SW480 (cell line): ENCODE measurements around the gene ACTR3.
A peak's percentile ranks its signal among the peaks of the same experiment; 100 is the strongest.

Experiments used
- DNase-seq: peaks from one replicate; pipeline ENCODE4 v3.0.0-alpha.2; 2016; ENCODE audit warnings: low spot score

ACTR3 gene

DNA sequence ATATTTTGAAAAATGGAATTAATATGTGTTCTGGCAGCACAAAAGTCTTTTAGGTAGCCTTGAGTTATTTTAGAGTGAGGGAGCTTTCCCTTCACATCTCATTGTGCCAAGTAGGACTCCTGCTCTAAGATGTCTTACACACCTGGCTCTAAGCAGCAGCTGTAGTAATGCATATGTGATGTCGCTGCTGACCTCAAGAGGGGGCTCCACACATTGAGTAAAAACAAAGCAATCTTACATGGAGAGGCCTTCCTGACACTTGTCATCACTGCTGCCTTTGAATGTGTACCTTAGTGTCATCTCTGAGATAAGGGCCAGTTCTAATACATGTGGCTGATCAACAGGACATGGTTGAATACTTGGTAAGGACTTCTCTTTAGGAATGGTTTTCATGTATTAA lies 75.8 kb downstream of the ACTR3 start:
- peak; percentile 72 for DNase-seq

DNA sequence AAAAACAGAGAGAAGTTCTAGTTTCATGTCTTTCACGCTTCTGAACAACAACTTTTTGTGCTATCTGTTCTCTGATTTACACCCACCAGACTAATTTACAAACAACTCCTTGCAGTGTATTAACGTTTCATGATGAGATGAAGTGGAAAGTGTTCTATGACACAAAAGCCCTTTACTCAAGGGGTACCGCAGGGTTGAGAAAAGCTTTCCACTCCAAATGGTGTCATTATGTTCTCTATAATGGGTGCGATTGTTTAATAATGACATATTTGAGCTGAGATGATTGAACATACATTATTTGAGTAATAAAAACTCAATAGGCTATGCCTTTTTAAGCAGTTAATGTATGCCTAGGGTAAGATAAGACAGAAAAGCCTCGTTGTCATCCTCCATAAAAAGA lies 76.3 kb downstream of the ACTR3 start:
- no peak for DNase-seq

DNA sequence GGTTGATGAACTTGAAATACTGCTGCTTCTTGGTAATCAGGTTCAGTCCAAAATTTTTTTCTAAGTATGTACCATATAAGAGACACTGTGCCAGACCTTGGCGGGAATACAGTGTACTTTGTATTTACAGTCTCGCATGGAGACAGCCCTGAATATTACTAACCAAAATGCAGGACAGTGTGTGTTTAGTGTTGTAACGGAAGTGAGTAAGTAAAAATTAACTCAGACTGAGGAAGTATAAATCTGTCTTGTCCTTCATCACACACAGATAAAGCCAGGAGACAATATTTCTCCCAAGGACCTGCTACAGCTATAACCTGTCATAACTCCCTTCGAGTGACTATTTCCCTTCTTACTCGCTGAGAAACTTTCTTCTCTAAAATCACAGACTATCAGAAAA lies 76.9 kb downstream of the ACTR3 start:
- DNase-seq = no peak

DNA sequence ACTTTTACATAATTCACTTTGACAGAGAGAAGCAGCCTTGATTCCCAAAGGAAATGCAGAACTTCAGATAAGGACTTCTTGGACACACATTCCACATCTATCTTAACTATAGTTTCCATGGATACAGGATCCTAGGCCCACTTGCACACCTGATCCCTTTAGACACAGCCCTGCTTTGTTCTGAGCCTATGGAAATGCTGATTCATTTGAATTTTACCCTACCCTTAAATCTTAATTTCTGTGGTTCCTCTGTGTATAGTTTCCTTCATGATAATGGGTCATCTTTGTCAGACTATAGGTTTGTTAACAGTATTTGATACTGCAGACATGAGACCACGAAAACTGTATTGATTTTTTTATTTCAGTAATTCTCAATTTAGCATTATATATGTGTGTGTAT lies 77.4 kb downstream of the ACTR3 start:
- DNase-seq = no peak

GRCh38 chr2:113972766-113973165 lies 82.9 kb downstream of the ACTR3 start:
- no peak for DNase-seq

DNA sequence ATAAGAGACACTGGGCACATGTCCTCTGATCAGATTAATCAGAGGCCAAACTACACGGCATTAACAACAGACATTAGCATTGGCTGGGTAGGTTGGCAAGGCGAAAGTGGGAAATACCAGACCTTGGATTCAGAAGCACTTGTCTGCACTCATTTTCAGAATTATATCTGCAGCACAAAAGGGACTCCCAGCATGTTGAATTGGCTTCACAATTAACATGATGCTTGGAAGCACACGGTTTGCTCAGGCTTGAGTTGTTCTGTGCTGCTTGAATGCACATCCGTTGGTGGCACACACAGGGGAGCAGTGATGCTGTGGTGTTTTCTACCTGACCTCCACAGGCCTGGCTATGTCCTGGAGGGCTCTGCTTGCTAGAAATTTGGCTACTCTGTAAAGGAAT lies 83.9 kb downstream of the ACTR3 start:
- DNase-seq = no peak

DNA sequence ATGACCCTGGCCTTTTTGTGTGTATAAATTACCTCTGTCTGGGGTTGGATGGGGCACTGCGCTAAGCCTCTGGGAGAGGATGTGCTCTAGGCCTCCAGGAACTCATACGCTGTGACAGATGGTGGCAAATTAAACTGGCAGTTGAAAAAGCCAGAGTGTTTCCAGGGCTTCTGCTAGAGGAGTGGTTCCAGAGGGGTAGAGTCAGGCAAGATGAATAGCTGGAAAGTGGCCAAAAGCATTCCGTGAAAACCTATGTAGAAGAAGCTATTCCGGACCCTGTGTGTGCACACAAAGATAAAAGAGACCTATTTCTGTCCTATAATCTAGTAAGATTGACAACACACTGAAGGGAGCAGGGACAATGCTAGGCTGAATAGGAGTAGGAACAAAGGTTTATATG lies 84.8 kb downstream of the ACTR3 start:
- peak; percentile 26 for DNase-seq

GRCh38 chr2:113976277-113976928 lies 86.5 kb downstream of the ACTR3 start:
- no peak for DNase-seq

DNA sequence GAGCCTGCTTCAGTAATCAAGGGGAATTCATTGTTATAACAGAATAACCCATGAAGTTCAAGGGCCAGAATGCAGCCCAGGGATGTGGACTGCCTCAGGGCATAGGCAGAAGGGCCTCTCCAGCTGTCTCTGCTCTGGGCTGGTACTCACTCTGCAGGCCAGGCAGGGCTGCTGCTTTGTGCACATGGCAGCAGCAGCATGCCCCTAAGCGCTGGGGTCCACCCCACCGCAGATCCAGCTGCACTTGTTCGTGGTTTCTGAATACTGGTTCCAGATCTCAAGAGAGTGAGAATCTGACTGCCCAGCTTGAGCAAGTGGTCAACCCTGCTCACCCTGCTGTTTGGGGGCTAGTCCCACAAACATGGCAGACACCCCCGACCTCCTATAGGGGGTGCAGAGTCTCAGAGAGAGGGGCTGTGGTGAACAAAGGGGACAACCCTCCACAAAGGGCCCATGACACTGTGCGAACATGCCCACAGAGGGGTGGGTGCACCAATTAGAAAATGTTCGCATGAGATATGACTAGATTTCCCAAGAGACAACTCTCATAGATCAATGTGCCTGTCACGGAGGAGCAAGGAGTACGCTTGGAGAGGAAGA lies 87.3 kb downstream of the ACTR3 start:
- DNase-seq = peak; percentile 27

- peak; percentile 100 for DNase-seq
Measured at GRCh38 chr2:113977660-113978523, 88.0 kb downstream of the ACTR3 start.

DNA sequence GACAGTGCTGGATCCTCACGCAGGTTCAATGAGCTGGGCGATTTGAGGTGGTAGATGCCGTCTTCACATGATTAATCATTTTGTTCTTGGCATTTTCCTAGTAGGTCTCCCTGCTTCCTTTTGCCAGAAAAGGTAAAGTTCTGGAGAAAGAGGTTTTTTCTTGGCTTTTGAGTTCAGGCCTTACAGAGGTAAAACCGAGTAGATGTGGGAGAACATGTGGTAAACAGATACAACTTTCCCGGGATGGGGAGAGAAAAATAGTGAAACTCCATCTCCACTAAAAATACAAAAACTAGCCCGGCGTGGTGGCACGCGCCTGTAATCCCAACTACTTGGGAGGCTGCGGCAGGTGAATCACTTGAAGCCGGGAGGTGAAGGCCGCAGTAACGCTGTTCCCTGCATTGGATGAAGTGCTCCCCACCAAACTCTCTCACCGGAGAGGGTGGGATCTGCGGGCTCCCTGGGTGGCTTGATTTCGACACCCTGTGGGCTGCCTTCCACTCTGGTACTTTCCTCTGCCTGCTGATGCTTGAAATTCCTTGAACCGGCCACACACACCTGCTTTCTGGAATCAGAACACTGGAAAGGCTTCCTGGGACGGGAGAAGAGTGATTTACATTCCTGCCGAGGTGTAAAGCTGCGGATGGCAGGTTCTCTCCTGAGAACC lies 88.8 kb downstream of the ACTR3 start:
- DNase-seq = peak; percentile 70

DNA sequence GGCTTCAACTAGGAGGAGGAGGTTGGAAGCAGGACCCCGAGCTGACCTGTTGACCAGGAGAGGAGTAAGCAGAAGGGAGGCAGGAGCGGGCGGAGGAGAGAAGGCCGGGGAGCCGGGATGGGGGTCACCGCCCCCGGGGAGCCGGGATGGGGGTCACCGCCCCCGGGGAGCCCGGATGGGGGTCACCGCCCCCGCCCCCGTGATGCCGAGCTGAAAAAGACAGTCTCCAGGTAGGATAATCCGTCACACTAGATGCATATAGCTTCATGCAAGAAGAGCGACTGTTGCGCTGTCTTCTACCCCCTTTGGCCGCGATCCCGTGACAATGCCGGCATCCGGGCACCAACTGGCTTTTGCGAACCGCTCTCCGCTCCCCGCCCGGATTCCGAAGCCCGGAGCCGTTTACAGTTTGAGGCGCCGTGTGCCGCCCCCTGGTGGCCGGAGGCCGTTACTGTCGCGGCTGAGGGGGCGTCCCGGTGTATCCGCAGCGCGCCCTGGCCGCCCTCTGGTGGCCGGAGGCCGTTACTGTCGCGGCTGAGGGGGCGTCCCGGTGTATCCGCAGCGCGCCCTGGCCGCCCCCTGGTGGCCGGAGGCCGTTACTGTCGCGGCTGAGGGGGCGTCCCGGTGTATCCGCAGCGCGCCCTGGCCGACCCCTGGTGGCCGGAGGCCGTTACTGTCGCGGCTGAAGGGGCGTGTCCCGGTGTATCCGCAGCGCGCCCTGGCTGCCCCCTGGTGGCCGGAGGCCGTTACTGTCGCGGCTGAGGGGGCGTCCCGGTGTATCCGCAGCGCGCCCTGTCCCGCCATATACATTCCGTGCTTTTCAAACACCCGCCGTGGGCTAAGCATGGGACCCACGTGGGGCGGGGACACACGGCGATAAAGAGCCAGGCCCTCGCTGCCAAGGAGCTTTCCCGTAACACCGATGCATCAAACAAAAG lies 89.6 kb downstream of the ACTR3 start:
- DNase-seq = no peak

- DNase-seq = no peak
Measured at GRCh38 chr2:113980946-113981345, 91.1 kb downstream of the ACTR3 start.

DNA sequence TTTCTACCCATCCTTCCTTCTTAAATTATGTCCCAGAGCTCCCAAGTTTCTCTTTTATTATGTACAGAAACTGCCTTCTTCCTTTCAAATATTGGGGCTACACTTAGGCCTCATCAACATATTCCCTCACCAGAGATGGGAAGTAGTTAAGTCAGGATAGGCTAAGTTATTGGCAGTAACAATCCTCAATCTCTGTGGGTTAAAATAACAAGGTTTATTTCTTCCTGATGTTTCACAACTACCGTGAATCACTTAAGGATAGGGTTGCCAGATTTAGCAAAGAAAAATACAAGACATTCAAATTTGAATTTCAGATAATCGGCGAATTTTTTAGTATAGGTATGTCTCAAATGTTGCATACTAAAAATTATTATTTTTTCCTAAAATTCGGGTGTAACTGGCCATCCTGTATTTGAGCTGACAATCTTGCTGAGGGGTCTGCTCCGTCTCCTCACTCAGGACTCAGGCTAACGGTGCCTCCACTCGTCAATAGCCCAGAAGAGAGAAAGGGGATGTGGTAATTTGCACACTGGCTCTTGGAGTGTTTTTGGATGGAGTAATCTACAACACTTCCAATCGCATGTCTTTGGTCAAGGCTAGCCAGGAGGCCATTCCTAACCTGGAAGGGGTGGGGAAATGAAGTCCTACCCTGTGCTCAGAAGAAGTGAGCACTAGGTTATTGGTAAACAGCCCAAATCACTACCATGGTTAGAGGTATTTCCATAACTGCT lies 91.7 kb downstream of the ACTR3 start:
- no peak for DNase-seq

DNA sequence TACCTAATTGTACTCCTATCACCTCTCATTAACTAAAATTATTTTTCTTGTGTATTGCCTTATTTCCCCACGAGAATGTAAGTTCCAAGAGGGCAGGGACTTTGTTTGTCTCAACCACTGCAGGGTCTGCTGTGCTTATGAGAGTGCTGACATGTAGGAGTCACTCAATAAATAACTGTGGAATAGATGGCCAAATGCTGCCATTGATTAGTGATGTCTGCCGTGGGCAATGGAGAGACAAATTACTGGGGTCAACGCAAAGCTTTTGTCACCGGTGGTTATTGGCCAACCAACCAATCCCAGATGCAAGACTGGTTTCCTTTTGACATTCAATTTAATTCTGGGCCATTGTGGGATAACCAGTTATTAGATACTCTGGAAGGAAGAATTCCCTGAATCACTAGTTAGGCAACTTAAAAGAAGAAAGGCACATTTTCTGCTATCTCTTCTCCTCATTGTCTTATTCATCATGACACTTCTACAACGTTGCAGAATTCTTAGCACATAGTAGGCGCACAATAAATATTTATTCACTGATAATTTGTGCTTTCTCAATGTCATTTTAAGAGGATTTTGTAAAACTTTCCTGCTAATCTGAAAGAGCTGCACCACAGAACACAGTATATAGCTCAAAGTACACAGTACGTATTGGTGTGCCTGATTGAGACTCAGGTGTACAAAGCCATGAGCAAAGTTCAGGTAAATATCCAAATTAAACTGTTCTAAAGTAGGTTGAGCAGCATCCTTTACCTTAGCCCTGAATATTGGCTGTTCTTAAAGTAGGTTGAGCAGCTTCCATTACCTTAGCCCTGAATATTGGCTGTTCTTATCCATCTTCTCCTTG lies 95.9 kb downstream of the ACTR3 start:
- no peak for DNase-seq

GRCh38 chr2:113986762-113987290 lies 96.9 kb downstream of the ACTR3 start:
- no peak for DNase-seq

DNA sequence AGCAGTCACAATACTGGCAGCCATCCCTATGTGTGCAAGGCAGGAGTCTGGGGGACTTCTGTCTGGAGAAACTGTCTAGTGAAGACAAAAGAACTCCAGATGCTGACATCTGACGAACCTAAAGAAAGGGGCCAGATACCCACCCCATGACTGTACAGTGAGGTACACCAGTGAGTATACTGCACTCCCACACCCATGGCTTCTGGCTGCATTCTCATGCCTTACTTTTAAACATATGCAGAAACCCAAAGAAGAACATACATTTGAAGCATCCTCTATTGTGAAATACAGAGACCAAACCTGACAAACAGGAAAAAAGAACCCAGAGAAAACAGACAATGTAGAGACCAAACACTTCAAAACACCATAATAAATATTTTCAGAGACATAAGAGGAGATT lies 102.2 kb downstream of the ACTR3 start:
- DNase-seq = no peak

- DNase-seq = no peak
Measured at GRCh38 chr2:113996671-113997594, 107.0 kb downstream of the ACTR3 start.

- DNase-seq = no peak
Measured at GRCh38 chr2:114001152-114001551, 111.3 kb downstream of the ACTR3 start.
